Naive B cell (primary cell): ENCODE data around the gene ELAC1. TPM values are rescaled to one million over a fixed set of nuclear protein-coding genes. Genes with fewer than 3 reads are reported as not detected.
"Not testable (repeated sequence)": the region's sequence is repeated elsewhere in the genome, so short reads cannot be mapped to it uniquely, and the experiment has no call there.

Experiments
- ATAC-seq, 2 donors: fragments of 150-1000 bp; cut with Tn5 transposase; 2 replicates each; pipeline ENCODE4 v1.10.0; 2021; ENCODE audit warnings: low read depth in 2 of 2, mild to moderate bottlenecking in 2 of 2, moderate library complexity in 2 of 2
- DNase-seq: peaks from one replicate; pipeline ENCODE4 v3.0.0; 2022
- H3K27ac Mint-ChIP-seq, 6 donors: one replicate each; pipeline ENCODE4 v1.8.0; 2020 to 2022; ENCODE audit warnings: mild to moderate bottlenecking in 6 of 6, mixed read lengths in 6 of 6, moderate library complexity in 5 of 6, inconsistent platforms in 2 of 6
- H3K27me3 Mint-ChIP-seq, 3 donors: one replicate each; pipeline ENCODE4 v1.8.0; 2021 to 2022; ENCODE audit warnings: mixed read lengths in 3 of 3, mild to moderate bottlenecking in 1 of 3
- H3K36me3 Mint-ChIP-seq, 2 donors: one replicate each; pipeline ENCODE4 v1.8.0; 2020 to 2022; ENCODE audit warnings: mixed read lengths in 2 of 2, inconsistent platforms in 1 of 2, mild to moderate bottlenecking in 1 of 2
- H3K4me1 Mint-ChIP-seq, 3 donors: one replicate each; pipeline ENCODE4 v1.8.0; 2020 to 2022; ENCODE audit warnings: mixed read lengths in 3 of 3, inconsistent platforms in 1 of 3, mild to moderate bottlenecking in 1 of 3, moderate library complexity in 1 of 3
- H3K4me3 Mint-ChIP-seq, 8 donors: one replicate each; pipeline ENCODE4 v1.8.0; 2020 to 2022; ENCODE audit warnings: mild to moderate bottlenecking in 8 of 8, mixed read lengths in 8 of 8, moderate library complexity in 8 of 8, inconsistent platforms in 2 of 8
- H3K9me3 Mint-ChIP-seq, 7 donors: one replicate each; pipeline ENCODE4 v1.8.0; 2020 to 2022; ENCODE audit warnings: mixed read lengths in 7 of 7, mild to moderate bottlenecking in 5 of 7, inconsistent platforms in 2 of 7, moderate library complexity in 1 of 7
- polyA plus RNA-seq, 6 donors: library from polyadenylated mRNA; unstranded; fragments of 300-500 nt; fragmentation: Illumina TruSeq; gene quantifications; one replicate each; pipeline ENCODE4 v1.2.3, GENCODE V29; 2021; ENCODE audit warnings: low read depth in 6 of 6

ELAC1 gene
- polyA plus RNA-seq, 6 donors from 2014 or later: 15.7 to 21.8 (median 19.4) TPM

GRCh38 chr18:50947899-50948298 is 19.9 kb upstream of the ELAC1 start:
- Mint-ChIP-seq H3K27me3 (no peaks in the 10 kb centered on the region), H3K36me3 (peaks cover 6 to 13% of the 10 kb centered on the region in 2 donors), H3K4me1 (no peaks in the 10 kb centered on the region), H3K4me3 (no peak overlapping the region), H3K9me3 (no peaks in the 10 kb centered on the region), H3K27ac (no peak overlapping the region)
- DNase-seq (no peak), ATAC-seq (no peak)

GRCh38 chr18:50949185-50949584 is 18.7 kb upstream of the ELAC1 start:
- Mint-ChIP-seq H3K4me1 (no peaks in the 10 kb centered on the region), H3K27me3 (no peaks in the 10 kb centered on the region), H3K4me3 (no peak overlapping the region), H3K9me3 (no peaks in the 10 kb centered on the region), H3K36me3 (peaks cover 0 to 13% of the 10 kb centered on the region in 2 donors), H3K27ac (no peak overlapping the region)
- DNase-seq: no peak
- ATAC-seq: no peak

GRCh38 chr18:50950626-50951025 is 17.2 kb upstream of the ELAC1 start:
- H3K36me3 Mint-ChIP-seq: peaks cover 0 to 13% of the 10 kb centered on the region in 2 donors
- no peak overlapping the region for H3K27ac Mint-ChIP-seq

GRCh38 chr18:50953822-50954221 is 14.0 kb upstream of the ELAC1 start:
- DNase-seq: no peak
- Mint-ChIP-seq H3K36me3 (no peaks in the 10 kb centered on the region), H3K27ac (no peak overlapping the region), H3K4me1 (no peaks in the 10 kb centered on the region), H3K4me3 (no peak overlapping the region), H3K9me3 (no peaks in the 10 kb centered on the region), H3K27me3 (peaks cover 0 to 7% (median 0%) of the 10 kb centered on the region in 3 donors)
- ATAC-seq: no peak

More at GRCh38 chr18:50950626-50951025, 17.2 kb upstream of the ELAC1 start:
- no peaks in the 10 kb centered on the region for H3K4me1 Mint-ChIP-seq
- H3K4me3 Mint-ChIP-seq: no peak overlapping the region
- ATAC-seq: no peak
- DNase-seq: no peak
- H3K9me3 Mint-ChIP-seq: no peaks in the 10 kb centered on the region
- H3K27me3 Mint-ChIP-seq: no peaks in the 10 kb centered on the region

GRCh38 chr18:50955253-50955652 is 12.6 kb upstream of the ELAC1 start:
- Mint-ChIP-seq H3K9me3 (peaks cover 0 to 8% (median 1%) of the 10 kb centered on the region in 7 donors), H3K4me1 (no peaks in the 10 kb centered on the region), H3K27me3 (peaks cover 0 to 7% (median 4%) of the 10 kb centered on the region in 3 donors), H3K4me3 (no peak overlapping the region), H3K27ac (no peak overlapping the region), H3K36me3 (no peaks in the 10 kb centered on the region)
- no peak for ATAC-seq
- no peak for DNase-seq

- Mint-ChIP-seq H3K27me3 (peaks cover 0 to 7% (median 4%) of the 10 kb centered on the region in 3 donors), H3K9me3 (peaks cover 0 to 16% (median 7%) of the 10 kb centered on the region in 7 donors), H3K27ac (no peak overlapping the region), H3K36me3 (no peaks in the 10 kb centered on the region), H3K4me1 (no peaks in the 10 kb centered on the region), H3K4me3 (no peak overlapping the region)
- no peak for DNase-seq
- no peak for ATAC-seq
These were observed 11.7 kb upstream of the ELAC1 start for GRCh38 chr18:50956116-50956515.

- DNase-seq (no peak), ATAC-seq (no peak)
- Mint-ChIP-seq H3K27ac (no peak overlapping the region), H3K27me3 (peaks cover 0 to 7% (median 4%) of the 10 kb centered on the region in 3 donors), H3K9me3 (peaks cover 4 to 47% (median 37%) of the 10 kb centered on the region in 7 donors), H3K4me3 (no peak overlapping the region), H3K36me3 (peaks cover 16 to 21% of the 10 kb centered on the region in 2 donors), H3K4me1 (no peaks in the 10 kb centered on the region)
These were observed 5.9 kb upstream of the ELAC1 start for GRCh38 chr18:50961974-50962373.

GRCh38 chr18:50969448-50969847 is 1.6 kb downstream of the ELAC1 start:
- ATAC-seq: no peak

GRCh38 chr18:50970006-50970405 is 2.2 kb downstream of the ELAC1 start:
- Mint-ChIP-seq H3K4me1 (peaks cover 13 to 23% (median 15%) of the 10 kb centered on the region in 3 donors), H3K9me3 (peaks cover 0 to 5% (median 0%) of the 10 kb centered on the region in 7 donors), H3K36me3 (peaks cover 7% of the 10 kb centered on the region in 2 donors), H3K27ac (peak overlapping the region in 3 of 6 donors; percentile 5 to 50 (median 42)), H3K27me3 (no peaks in the 10 kb centered on the region), H3K4me3 (peak overlapping the region in 5 of 8 donors; percentile 12 to 84 (median 29))
- no peak for DNase-seq
- no peak for ATAC-seq

More at GRCh38 chr18:50969448-50969847, 1.6 kb downstream of the ELAC1 start:
- no peak for DNase-seq
- peak overlapping the region in 2 of 6 donors; percentile 79 to 80 for H3K27ac Mint-ChIP-seq
- H3K27me3 Mint-ChIP-seq: no peaks in the 10 kb centered on the region
- peaks cover 0 to 5% (median 0%) of the 10 kb centered on the region in 7 donors for H3K9me3 Mint-ChIP-seq
- H3K36me3 Mint-ChIP-seq: peaks cover under 1 to 1% of the 10 kb centered on the region in 2 donors
- H3K4me3 Mint-ChIP-seq: peak overlapping the region in 6 of 8 donors; percentile 67 to 96 (median 92)
- peaks cover 13 to 20% (median 15%) of the 10 kb centered on the region in 3 donors for H3K4me1 Mint-ChIP-seq

- not testable (repeated sequence) for DNase-seq, H3K27me3 Mint-ChIP-seq, ATAC-seq, H3K4me3 Mint-ChIP-seq
- peaks cover 1 to 12% (median 5%) of the 10 kb centered on the region in 7 donors for H3K9me3 Mint-ChIP-seq
- H3K4me1 Mint-ChIP-seq: peaks cover 12 to 19% (median 14%) of the 10 kb centered on the region in 3 donors
- peak overlapping the region in 1 of 6 donors; percentile 90 for H3K27ac Mint-ChIP-seq
- peaks cover 26 to 31% of the 10 kb centered on the region in 2 donors for H3K36me3 Mint-ChIP-seq
These were observed 4.6 kb downstream of the ELAC1 start for GRCh38 chr18:50972404-50972803.

GRCh38 chr18:50973367-50974126 is 5.7 kb downstream of the ELAC1 start:
- H3K36me3 Mint-ChIP-seq: peaks cover 38 to 42% of the 10 kb centered on the region in 2 donors
- H3K4me1 Mint-ChIP-seq: peaks cover 11 to 14% (median 13%) of the 10 kb centered on the region in 3 donors
- peak overlapping the region in 1 of 6 donors; percentile 97 for H3K27ac Mint-ChIP-seq

GRCh38 chr18:50977037-50977760 is 9.4 kb downstream of the ELAC1 start:
- Mint-ChIP-seq H3K9me3 (peaks cover 5 to 21% (median 8%) of the 10 kb centered on the region in 7 donors), H3K36me3 (peaks cover 46 to 47% of the 10 kb centered on the region in 2 donors), H3K4me1 (peaks cover 0 to 4% (median 2%) of the 10 kb centered on the region in 3 donors), H3K4me3 (peak overlapping the region in 1 of 8 donors; percentile 35), H3K27me3 (no peaks in the 10 kb centered on the region), H3K27ac (no peak overlapping the region)
- DNase-seq: no peak
- ATAC-seq: no peak

More at GRCh38 chr18:50973367-50974126, 5.7 kb downstream of the ELAC1 start:
- DNase-seq: no peak
- H3K4me3 Mint-ChIP-seq: no peak overlapping the region
- no peaks in the 10 kb centered on the region for H3K27me3 Mint-ChIP-seq
- no peak for ATAC-seq
- H3K9me3 Mint-ChIP-seq: peaks cover 5 to 20% (median 8%) of the 10 kb centered on the region in 7 donors

- DNase-seq (no peak), ATAC-seq (no peak)
- Mint-ChIP-seq H3K9me3 (peaks cover 0 to 19% (median 4%) of the 10 kb centered on the region in 7 donors), H3K36me3 (peaks cover 32 to 41% of the 10 kb centered on the region in 2 donors), H3K4me1 (peaks cover 0 to 8% (median 0%) of the 10 kb centered on the region in 3 donors), H3K27ac (no peak overlapping the region), H3K27me3 (no peaks in the 10 kb centered on the region), H3K4me3 (no peak overlapping the region)
These were observed 13.5 kb downstream of the ELAC1 start for GRCh38 chr18:50981381-50981780.
